HG03159 (cell line): ENCODE results near the gene DOK7.

Experiments used
- ATAC-seq: cut with Tn5 transposase; IDR thresholded peaks from one replicate; pipeline ENCODE4 v1.9.1; 2021; ENCODE audit warnings: mild to moderate bottlenecking, moderate library complexity; ENCODE audit not compliant: unreplicated experiment

DOK7 gene

GRCh38 chr4:3427706-3428446, 35.2 kb upstream of the DOK7 start:
- no peak for ATAC-seq

- no peak for ATAC-seq
Observed at GRCh38 chr4:3429651-3430050, 33.5 kb upstream of the DOK7 start.

- no peak for ATAC-seq
Observed at GRCh38 chr4:3430524-3430923, 32.6 kb upstream of the DOK7 start.

- no peak for ATAC-seq
Observed at GRCh38 chr4:3431446-3431993, 31.6 kb upstream of the DOK7 start.

- no peak for ATAC-seq
Observed at GRCh38 chr4:3432381-3432790, 30.7 kb upstream of the DOK7 start.

- no peak for ATAC-seq
Observed at GRCh38 chr4:3433138-3433869, 29.8 kb upstream of the DOK7 start.

- ATAC-seq = no peak
Observed at GRCh38 chr4:3434881-3435685, 28.0 kb upstream of the DOK7 start.

- no peak for ATAC-seq
Observed at GRCh38 chr4:3435686-3435956, 27.5 kb upstream of the DOK7 start.

GRCh38 chr4:3436048-3436797, 26.9 kb upstream of the DOK7 start:
- ATAC-seq = no peak

GRCh38 chr4:3436798-3437581, 26.1 kb upstream of the DOK7 start:
- ATAC-seq = no peak

- ATAC-seq = no peak
Observed at GRCh38 chr4:3437582-3437936, 25.5 kb upstream of the DOK7 start.

GRCh38 chr4:3437998-3438846, 24.9 kb upstream of the DOK7 start:
- no peak for ATAC-seq

- ATAC-seq = no peak
Observed at GRCh38 chr4:3438847-3439180, 24.3 kb upstream of the DOK7 start.

GRCh38 chr4:3439391-3439790, 23.7 kb upstream of the DOK7 start:
- no peak for ATAC-seq

GRCh38 chr4:3440011-3440410, 23.1 kb upstream of the DOK7 start:
- ATAC-seq = no peak

- no peak for ATAC-seq
Observed at GRCh38 chr4:3440979-3441500, 22.1 kb upstream of the DOK7 start.

- no peak for ATAC-seq
Observed at GRCh38 chr4:3441501-3442459, 21.3 kb upstream of the DOK7 start, which contains the start of gene HGFAC. Gene HGFAC (plus strand): TSS chr4:3441968. CDS start chr4:3442002, 34 bp downstream.

- ATAC-seq = no peak
Observed at GRCh38 chr4:3442460-3442958, 20.6 kb upstream of the DOK7 start.
